KMS-11 (cell line): ENCODE measurements around the gene CCDC8.

Experiments used
- H2AFZ ChIP-seq: fragments of 200-600 bp; sonication (generic); 2 replicates; pipeline ENCODE4 v1.6.1; 2016; ENCODE audit warnings: antibody characterized with exemption, mixed run types, low read depth
- H3K27ac ChIP-seq: fragments of 200-600 bp; sonication (generic); 2 replicates; pipeline ENCODE4 v1.6.1; 2016; ENCODE audit warnings: mild to moderate bottlenecking, mixed run types
- H3K27me3 ChIP-seq: fragments of 200-600 bp; sonication (generic); 2 replicates; pipeline ENCODE4 v1.6.1; 2017; ENCODE audit warnings: mild to moderate bottlenecking, low read depth, mixed run types, moderate library complexity; ENCODE audit not compliant: insufficient read depth
- H3K36me3 ChIP-seq: fragments of 200-600 bp; sonication (generic); 2 replicates; pipeline ENCODE4 v1.6.1; 2017; ENCODE audit warnings: mild to moderate bottlenecking, mixed run types; ENCODE audit not compliant: insufficient read depth
- H3K4me1 ChIP-seq: fragments of 200-600 bp; sonication (generic); 2 replicates; pipeline ENCODE4 v1.6.1; 2016; ENCODE audit warnings: mild to moderate bottlenecking, low read depth, mixed run types; ENCODE audit not compliant: poor library complexity, severe bottlenecking
- H3K4me2 ChIP-seq: fragments of 200-600 bp; sonication (generic); 2 replicates; pipeline ENCODE4 v1.7.0; 2016; ENCODE audit warnings: mild to moderate bottlenecking, mixed run types
- H3K4me3 ChIP-seq: fragments of 200-600 bp; sonication (generic); IDR thresholded peaks from 2 replicates; pipeline ENCODE4 v1.6.1; 2017; ENCODE audit warnings: low read depth, low read length, mixed read lengths; ENCODE audit not compliant: insufficient read depth
- H3K79me2 ChIP-seq: fragments of 200-600 bp; sonication (generic); 2 replicates; pipeline ENCODE4 v1.6.1; 2016; ENCODE audit warnings: low read depth, mixed run types; ENCODE audit not compliant: insufficient read depth
- H3K9ac ChIP-seq: fragments of 200-600 bp; sonication (generic); 2 replicates; pipeline ENCODE4 v1.6.1; 2016; ENCODE audit warnings: mild to moderate bottlenecking, mixed run types
- H4K20me1 ChIP-seq: fragments of 200-600 bp; sonication (generic); 2 replicates; pipeline ENCODE4 v1.6.1; 2016; ENCODE audit warnings: mild to moderate bottlenecking, mixed run types; ENCODE audit not compliant: insufficient read depth
- CTCF ChIP-seq: fragments of 200-600 bp; sonication (generic); conservative IDR thresholded peaks from 2 replicates; pipeline ENCODE4 v1.6.1; 2017; ENCODE audit warnings: low read depth, mild to moderate bottlenecking, antibody characterized with exemption, low read length, moderate library complexity, mixed read lengths

Gene CCDC8

GRCh38 chr19:46371371-46371901 lies 41.9 kb downstream of the CCDC8 start:
- no peak for TF ChIP-seq CTCF

GRCh38 chr19:46369817-46370216 lies 43.5 kb downstream of the CCDC8 start:
- no peak overlapping the region for H3K4me3 ChIP-seq
- peaks cover 25% of the 10 kb centered on the region; the same call in 1 of the 2 replicates for H3K79me2 ChIP-seq
- no peak overlapping the region for H3K27ac ChIP-seq
- no peak overlapping the region for H3K9ac ChIP-seq
- no peak overlapping the region for H2AFZ ChIP-seq
- no peak overlapping the region for H3K4me2 ChIP-seq
- TF ChIP-seq CTCF: no peak
- H3K36me3 ChIP-seq: no peaks in the 10 kb centered on the region
- no peaks in the 10 kb centered on the region for H3K4me1 ChIP-seq
- no peaks in the 10 kb centered on the region for H3K27me3 ChIP-seq
- no peaks in the 10 kb centered on the region; the same call in 1 of the 2 replicates for H4K20me1 ChIP-seq

More at GRCh38 chr19:46371371-46371901, 41.9 kb downstream of the CCDC8 start:
- Histone ChIP-seq H3K36me3 (no peaks in the 10 kb centered on the region), H4K20me1 (no peaks in the 10 kb centered on the region), H3K4me1 (no peaks in the 10 kb centered on the region), H3K9ac (no peak overlapping the region), H3K4me2 (no peak overlapping the region), H3K4me3 (no peak overlapping the region), H2AFZ (no peak overlapping the region), H3K27me3 (no peaks in the 10 kb centered on the region), H3K27ac (no peak overlapping the region), H3K79me2 (peaks cover 16% of the 10 kb centered on the region; the same call in 1 of the 2 replicates)

GRCh38 chr19:46368116-46368515 lies 45.2 kb downstream of the CCDC8 start:
- no peak overlapping the region for H3K4me3 ChIP-seq
- H3K9ac ChIP-seq: no peak overlapping the region
- no peaks in the 10 kb centered on the region; the same call in 1 of the 2 replicates for H4K20me1 ChIP-seq
- no peaks in the 10 kb centered on the region for H3K27me3 ChIP-seq
- H2AFZ ChIP-seq: no peak overlapping the region
- TF ChIP-seq CTCF: no peak
- peaks cover 2% of the 10 kb centered on the region; the same call in 1 of the 2 replicates for H3K36me3 ChIP-seq
- no peak overlapping the region for H3K4me2 ChIP-seq
- H3K4me1 ChIP-seq: peaks cover 5% of the 10 kb centered on the region
- H3K79me2 ChIP-seq: peaks cover 40% of the 10 kb centered on the region; the same call in 1 of the 2 replicates
- no peak overlapping the region for H3K27ac ChIP-seq

- H4K20me1 ChIP-seq: no peaks in the 10 kb centered on the region; the same call in 1 of the 2 replicates
These were observed 45.9 kb downstream of the CCDC8 start for GRCh38 chr19:46367426-46367825.

More at GRCh38 chr19:46367426-46367825, 45.9 kb downstream of the CCDC8 start:
- Histone ChIP-seq H3K36me3 (peaks cover 2% of the 10 kb centered on the region; the same call in 1 of the 2 replicates), H3K9ac (no peak overlapping the region), H2AFZ (no peak overlapping the region), H3K79me2 (peaks cover 38% of the 10 kb centered on the region; the same call in 1 of the 2 replicates), H3K4me3 (no peak overlapping the region), H3K27me3 (no peaks in the 10 kb centered on the region), H3K27ac (no peak overlapping the region), H3K4me1 (peaks cover 5% of the 10 kb centered on the region), H3K4me2 (no peak overlapping the region)
- TF ChIP-seq CTCF: no peak
